Glomerular visceral epithelial cell (primary cell): ENCODE measurements around the gene FHAD1.

ENCODE experiments used
- DNase-seq: peaks from one replicate; pipeline ENCODE4 v3.0.0-alpha.2; 2016; ENCODE audit errors: extremely low spot score

The FHAD1 gene

DNA sequence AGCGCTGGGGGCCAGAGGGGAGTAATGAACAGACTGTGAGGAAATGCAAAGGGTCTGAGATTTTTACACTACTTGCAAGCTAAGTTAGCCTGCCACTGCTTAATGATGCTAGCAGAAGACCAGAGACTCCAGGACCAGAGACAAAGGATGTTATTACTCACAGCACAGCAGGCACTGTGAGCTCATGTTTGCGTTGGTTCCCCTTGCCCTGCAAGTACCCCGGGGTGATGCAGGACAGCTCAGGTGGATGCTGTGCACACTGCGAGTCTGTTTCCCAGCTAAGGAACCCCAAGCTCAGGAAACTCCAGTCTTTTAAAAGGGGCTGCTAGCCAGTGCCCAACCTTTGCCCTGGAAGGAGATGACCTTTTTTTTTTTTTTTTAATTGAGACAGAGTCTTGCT, 1.2 kb downstream of the FHAD1 start:
- no peak for DNase-seq

DNA sequence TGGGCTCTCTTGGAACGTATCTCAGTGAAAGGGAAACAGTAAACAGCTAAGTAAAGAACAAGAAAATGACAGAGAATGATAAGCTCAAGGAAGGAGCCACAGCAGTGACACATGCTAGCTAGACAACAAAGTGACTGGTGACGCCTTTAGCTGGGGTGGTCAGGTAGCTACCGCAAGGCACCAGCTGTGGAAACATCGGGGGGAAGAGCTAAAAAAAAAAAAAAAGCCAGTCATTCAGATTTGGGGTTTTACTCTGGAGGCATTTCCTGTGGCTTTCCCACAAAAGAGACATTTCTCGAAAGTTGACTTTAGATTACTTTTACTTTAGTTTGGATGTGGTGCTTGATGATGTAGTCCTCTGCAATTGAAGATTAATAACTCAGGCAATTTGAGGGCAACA, 2.1 kb downstream of the FHAD1 start:
- no peak for DNase-seq

GRCh38 chr1:15251857-15252835, 5.1 kb downstream of the FHAD1 start:
- DNase-seq = no peak

DNA sequence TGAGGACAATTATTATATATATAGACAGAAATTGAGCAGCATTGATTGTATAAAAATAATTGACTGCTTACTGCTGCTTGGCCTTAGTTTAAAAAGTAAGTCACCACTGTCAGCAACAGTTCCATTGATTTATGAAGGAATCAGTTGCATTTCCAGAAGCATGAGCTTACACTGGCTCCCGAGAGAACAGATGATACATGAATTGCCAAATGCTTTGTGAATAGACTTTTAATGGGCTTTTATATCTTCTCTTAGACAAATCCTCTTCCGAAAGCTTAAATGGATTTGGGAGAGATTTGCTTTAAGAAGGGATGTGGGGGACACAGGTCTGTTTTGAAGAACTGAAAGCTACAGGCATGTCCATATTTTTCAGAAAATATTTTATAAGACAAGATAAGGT, 7.5 kb downstream of the FHAD1 start:
- DNase-seq = no peak

- no peak for DNase-seq
Measured at GRCh38 chr1:15255582-15256149, 8.6 kb downstream of the FHAD1 start.

- DNase-seq = no peak
Measured at GRCh38 chr1:15256584-15256983, 9.6 kb downstream of the FHAD1 start.

GRCh38 chr1:15257309-15257708, 10.3 kb downstream of the FHAD1 start:
- DNase-seq = no peak

DNA sequence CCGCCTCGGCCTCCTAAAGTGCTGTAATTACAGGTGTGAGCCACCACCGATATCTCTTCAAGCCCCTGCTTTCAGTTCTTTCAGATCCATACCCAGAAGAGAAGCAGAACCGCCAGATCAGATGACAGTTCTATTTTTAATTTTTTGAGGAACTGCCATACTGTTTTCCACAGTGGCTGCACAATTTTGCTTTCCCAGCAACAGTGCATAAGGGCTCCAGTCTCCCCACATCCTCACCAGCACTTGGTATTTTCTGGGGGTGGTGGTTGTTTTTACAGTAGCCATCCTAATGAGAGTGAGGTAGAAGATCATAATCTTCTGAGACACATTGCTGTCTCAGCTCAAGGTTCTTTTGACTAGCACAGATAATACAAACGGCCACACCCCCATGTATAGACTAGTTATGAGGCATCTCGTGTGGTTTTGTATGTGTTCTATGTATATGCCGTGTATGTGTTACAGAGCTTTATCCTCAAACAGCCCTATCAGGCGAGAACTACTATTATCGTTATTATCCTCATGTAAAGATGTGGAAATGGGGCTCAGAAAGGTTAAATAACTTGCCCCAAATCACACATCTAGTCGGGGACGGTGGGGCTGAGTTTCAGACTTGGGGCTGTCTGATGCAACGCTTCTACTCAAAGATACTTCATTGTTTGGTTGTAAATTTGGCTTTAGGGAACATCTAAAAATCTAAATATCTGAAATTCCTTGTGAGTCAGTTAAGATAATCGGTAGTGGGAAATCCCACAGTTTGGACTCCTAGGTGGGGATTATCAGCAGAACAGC, 12.0 kb downstream of the FHAD1 start:
- no peak for DNase-seq

DNA sequence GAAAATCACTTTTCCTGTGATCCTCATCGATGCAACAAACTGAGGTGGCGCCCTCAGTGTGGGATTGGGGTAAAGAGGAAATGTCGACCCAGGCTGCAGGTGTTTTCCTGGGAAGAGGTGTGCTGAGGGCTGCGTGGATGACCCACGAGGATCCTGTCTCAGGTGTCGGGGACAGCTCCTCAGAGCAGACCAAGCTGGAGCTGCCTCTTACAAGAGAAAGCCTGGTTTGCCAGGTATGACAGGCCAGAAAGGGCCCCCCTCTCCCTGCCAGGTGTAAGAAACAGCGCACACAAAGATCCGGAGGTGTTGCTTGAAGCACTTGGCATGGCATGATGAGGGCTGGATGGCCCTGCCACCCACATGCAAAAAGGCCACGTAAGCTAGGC, 12.6 kb downstream of the FHAD1 start:
- no peak for DNase-seq

- peak; percentile 32 for DNase-seq
Measured at GRCh38 chr1:15260418-15261154, 13.6 kb downstream of the FHAD1 start.

GRCh38 chr1:15261155-15262002, 14.4 kb downstream of the FHAD1 start:
- no peak for DNase-seq

GRCh38 chr1:15262003-15262377, 15.0 kb downstream of the FHAD1 start:
- no peak for DNase-seq

DNA sequence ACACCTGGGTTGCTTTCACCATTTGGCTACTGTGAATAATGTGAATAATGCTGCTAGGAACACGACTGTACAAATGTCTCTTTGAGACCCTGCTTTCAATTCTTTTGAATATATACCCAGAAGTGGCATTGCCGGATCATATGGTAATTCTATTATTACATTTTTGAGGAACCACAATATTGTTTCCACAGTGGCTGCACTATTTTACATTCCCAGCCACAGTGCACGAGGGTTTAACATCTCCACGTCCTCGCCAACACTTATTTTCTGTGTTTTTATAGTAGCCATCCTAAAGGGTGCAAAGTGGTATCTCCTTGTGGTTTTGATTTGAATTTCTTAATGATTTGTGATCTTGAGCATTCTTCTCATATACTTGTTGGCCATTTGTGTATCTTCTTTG, 15.7 kb downstream of the FHAD1 start:
- no peak for DNase-seq

DNA sequence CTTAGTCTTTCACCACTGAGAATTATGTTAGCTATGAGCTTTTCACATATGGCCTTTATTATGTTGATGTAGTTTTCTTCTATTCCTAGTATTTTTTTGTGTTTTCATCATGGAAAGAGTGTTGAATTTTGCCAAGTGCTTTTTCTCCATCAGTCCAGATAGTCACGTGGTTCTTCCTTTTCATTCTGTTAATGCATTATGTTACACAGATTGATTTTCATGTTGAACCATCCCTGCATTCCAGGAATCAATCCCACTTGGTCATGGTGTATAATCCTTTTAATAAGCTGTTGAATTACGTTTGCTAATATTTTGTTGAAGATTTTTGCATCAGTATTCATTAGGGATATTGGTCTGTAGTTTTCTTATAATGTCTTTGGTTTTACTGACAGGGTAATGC, 17.7 kb downstream of the FHAD1 start:
- DNase-seq = no peak

DNA sequence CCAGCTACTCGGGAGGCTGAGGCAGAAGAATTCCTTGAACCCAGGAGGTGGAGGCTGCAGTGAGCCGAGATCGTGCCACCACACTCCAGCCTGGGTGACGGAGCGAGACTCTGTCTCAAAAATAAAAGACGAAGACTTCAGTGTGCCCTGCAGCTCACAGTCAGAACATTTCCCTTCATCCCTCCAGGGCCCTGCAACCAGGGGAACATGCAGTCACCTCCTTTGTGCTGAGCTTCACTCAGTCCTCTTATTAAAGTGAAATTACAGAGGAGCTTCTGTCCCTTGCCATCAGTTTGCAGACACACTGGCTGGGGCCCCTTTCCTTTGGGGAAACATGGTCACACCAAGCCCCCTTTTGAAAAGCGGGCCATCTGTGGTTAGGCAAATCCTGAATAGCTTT, 24.2 kb downstream of the FHAD1 start:
- DNase-seq = no peak

DNA sequence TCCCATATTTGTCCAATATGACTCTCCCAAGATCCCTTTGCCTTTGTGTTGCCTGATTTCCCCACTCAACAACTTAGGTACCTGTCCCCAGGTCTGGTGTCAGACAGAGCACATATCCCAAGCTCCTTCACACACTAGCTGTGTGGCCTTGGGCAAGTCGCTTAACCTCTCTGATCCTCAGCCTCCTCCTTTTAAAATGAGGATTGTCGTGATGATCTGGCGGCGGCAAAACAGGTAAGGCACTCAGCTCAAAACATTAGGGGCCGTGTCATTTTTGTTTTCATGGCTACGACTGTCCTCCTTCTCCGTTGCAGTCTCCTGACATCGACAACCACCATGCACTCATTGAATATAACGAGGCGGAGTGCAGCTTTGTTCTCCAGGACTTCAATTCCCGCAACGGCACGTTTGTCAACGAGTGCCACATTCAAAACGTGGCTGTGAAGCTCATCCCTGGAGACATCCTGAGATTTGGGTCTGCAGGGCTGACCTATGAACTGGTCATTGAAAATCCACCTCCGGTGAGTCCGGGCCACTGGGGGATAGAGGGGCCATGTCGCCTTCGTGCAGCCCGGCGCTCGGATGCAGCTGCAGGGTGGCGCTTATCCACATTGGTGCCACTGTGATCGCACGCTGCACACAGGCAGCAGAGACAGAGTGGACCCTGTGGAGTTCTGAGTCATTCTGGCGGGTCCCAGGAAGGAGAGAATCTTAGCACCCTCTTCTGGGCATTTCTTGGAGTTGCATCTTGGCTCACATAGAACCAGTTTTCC, 25.2 kb downstream of the FHAD1 start:
- peak; percentile 78 for DNase-seq

DNA sequence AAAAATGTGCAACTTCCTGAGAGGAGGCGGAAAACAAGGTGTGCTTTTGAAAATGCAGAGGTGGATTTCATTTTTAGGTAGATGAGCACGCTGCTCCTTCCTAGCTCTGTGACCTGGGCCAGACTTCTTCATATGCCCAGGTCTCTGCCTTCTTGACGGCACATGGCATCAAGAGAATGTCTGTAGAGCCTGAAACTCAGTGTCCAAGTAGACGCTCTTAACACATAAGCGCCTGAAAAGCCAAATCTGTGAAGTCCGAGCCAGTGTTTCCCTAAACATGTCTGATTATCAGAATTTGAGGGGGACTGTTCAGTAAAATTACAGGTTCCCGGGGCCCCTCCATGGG, 25.7 kb downstream of the FHAD1 start:
- DNase-seq = no peak

DNA sequence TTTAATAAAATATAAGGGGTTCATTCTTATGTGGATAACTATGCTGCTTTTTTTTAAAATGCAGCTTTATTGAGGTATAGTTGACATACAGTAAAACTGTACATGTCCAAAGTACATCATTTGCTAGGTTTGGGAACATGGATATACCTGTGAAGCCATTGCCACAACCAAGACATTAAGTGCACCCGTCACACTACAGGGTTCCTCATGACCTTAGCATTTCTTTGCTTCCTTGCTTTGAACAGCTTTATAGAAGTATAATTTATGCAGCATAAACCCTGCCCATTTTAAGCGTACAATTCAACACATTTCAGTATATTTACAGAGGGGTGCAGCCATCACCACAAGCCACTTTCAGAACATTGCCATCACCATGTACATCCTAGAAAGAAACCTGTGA, 26.3 kb downstream of the FHAD1 start:
- DNase-seq = no peak

GRCh38 chr1:15275921-15276683, 29.1 kb downstream of the FHAD1 start:
- DNase-seq = no peak
